ENCODE measurements around the gene SAMD10. TPM values are rescaled to one million over a fixed set of nuclear protein-coding genes. Genes with fewer than 3 reads are reported as not detected.

The SAMD10 gene
- total and polyA plus RNA-seq, 4 experiments from 2014 or later: 7.4 to 13.0 (median 8.6) TPM

GRCh38 chr20:64010711-64011237 is 31.3 kb upstream of the SAMD10 start:
- no peak overlapping the region for H3K27ac ChIP-seq (ENCODE audit: low read depth, low read length)
- H3K9me3 Mint-ChIP-seq: peaks cover 0 to 44% (median 33%) of the 10 kb centered on the region in 8 donors

DNA sequence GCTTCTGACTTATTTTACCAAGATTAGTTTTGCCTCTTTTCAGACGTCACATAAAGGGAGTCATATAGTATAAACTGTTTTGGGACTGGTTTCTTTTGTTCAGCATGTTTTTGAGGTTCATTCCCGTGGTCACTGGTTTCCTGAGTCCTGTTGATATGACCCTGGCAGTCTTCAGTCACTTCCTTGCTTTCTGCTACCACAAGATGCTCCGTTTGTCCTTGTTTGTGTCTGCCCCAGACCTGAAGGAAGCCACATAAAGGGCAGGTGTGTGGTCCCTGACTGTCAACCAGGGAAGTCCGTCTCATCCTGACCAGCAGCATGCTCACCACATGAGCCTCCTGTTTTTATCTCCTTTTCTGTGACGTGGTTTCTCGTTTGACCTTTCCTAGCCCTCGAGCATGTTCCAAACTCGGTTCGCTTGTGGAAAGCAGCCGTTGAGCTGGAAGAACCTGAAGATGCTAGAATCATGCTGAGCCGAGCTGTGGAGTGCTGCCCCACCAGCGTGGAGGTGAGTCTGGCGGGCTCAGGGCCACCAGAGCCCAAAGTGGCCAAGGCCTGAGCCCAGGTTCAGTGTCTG is 30.5 kb upstream of the SAMD10 start:
- H3K27me3 Mint-ChIP-seq: no peaks in the 10 kb centered on the region
- H3K4me1 Mint-ChIP-seq: peaks cover 6 to 47% (median 26%) of the 10 kb centered on the region in 4 donors
- no peak for DNase-seq
- peaks cover 56% of the 10 kb centered on the region for H3K36me3 ChIP-seq (ENCODE audit: insufficient read depth, low read length)
- H3K36me3 Mint-ChIP-seq: peaks cover 49 to 66% of the 10 kb centered on the region in 2 donors
- peak overlapping the region in 3 of 8 donors; percentile 25 to 33 (median 31) for H3K4me3 Mint-ChIP-seq
- peak overlapping the region in 1 of 7 donors; percentile 61 for H3K27ac Mint-ChIP-seq
- intact Hi-C loops (cut with micrococcal nuclease): no loop called here
- H3K9me3 Mint-ChIP-seq: peaks cover 0 to 39% (median 29%) of the 10 kb centered on the region in 8 donors
- H3K4me3 ChIP-seq (ENCODE audit: low read length in 2 of 2): no peak overlapping the region
- POLR2A ChIA-PET (ENCODE audit: partially characterized antibody): interaction anchor here (0.6 to 2.0 kb wide), 3 partner anchors 19 to 29 kb away, joined by 3 to 5 read pairs (median 4); no protein-coding TSS in a partner anchor
- H3K4me1 ChIP-seq (ENCODE audit: insufficient read depth, low read length): peaks cover 39% of the 10 kb centered on the region
- H3K9me3 ChIP-seq (ENCODE audit: control insufficient read depth in 1 of 2, low read length in 2 of 2): peaks cover 11 to 16% of the 10 kb centered on the region in 2 donors
- H3K27me3 ChIP-seq (ENCODE audit: insufficient read depth, low read length): no peaks in the 10 kb centered on the region
- H3K27ac ChIP-seq (ENCODE audit: low read depth, low read length): no peak overlapping the region
- CTCF ChIA-PET (ENCODE audit: partially characterized antibody): no interaction called here

More at GRCh38 chr20:64010711-64011237, 31.3 kb upstream of the SAMD10 start:
- Histone ChIP-seq H3K4me1 (ENCODE audit: insufficient read depth, low read length) (peaks cover 39% of the 10 kb centered on the region), H3K27me3 (ENCODE audit: insufficient read depth, low read length) (no peaks in the 10 kb centered on the region), H3K9me3 (ENCODE audit: control insufficient read depth in 1 of 2, low read length in 2 of 2) (peaks cover 11 to 16% of the 10 kb centered on the region in 2 donors), H3K36me3 (ENCODE audit: insufficient read depth, low read length) (peaks cover 56% of the 10 kb centered on the region), H3K4me3 (ENCODE audit: low read length in 2 of 2) (peak overlapping the region; percentile 38 to 60)
- Mint-ChIP-seq H3K4me1 (peaks cover 6 to 40% (median 24%) of the 10 kb centered on the region in 4 donors), H3K4me3 (peak overlapping the region in 2 of 8 donors; percentile 31 to 44), H3K27ac (peak overlapping the region in 4 of 7 donors; percentile 4 to 55 (median 42)), H3K36me3 (peaks cover 49 to 66% of the 10 kb centered on the region in 2 donors), H3K27me3 (no peaks in the 10 kb centered on the region)
- DNase-seq: no peak
- CTCF ChIA-PET (ENCODE audit: partially characterized antibody): no interaction called here
- intact Hi-C loops (cut with micrococcal nuclease): no loop called here
- POLR2A ChIA-PET (ENCODE audit: partially characterized antibody): interaction anchor here (1.0 to 2.0 kb wide), 3 partner anchors 28 to 30 kb away, joined by 3 to 5 read pairs (median 4); no protein-coding TSS in a partner anchor

- ChIA-PET POLR2A (ENCODE audit: partially characterized antibody) (interaction anchor here (1.2 kb wide), 1 partner anchor 26 kb away, joined by 4 read pairs; the partner anchor contains the start of gene PRPF6), CTCF (ENCODE audit: partially characterized antibody) (interaction anchor here (1.4 kb wide), 1 partner anchor 32 kb away, joined by 4 read pairs; no protein-coding TSS in a partner anchor)
- Histone ChIP-seq H3K27ac (ENCODE audit: low read depth, low read length) (no peak overlapping the region), H3K36me3 (ENCODE audit: insufficient read depth, low read length) (peaks cover 67% of the 10 kb centered on the region), H3K9me3 (ENCODE audit: control insufficient read depth in 1 of 2, low read length in 2 of 2) (peaks cover 11 to 16% of the 10 kb centered on the region in 2 donors), H3K4me1 (ENCODE audit: insufficient read depth, low read length) (peaks cover 22% of the 10 kb centered on the region), H3K4me3 (ENCODE audit: low read length in 2 of 2) (no peak overlapping the region), H3K27me3 (ENCODE audit: insufficient read depth, low read length) (no peaks in the 10 kb centered on the region)
- Mint-ChIP-seq H3K4me1 (peaks cover 5 to 33% (median 21%) of the 10 kb centered on the region in 4 donors), H3K36me3 (peaks cover 58 to 59% of the 10 kb centered on the region in 2 donors), H3K27me3 (no peaks in the 10 kb centered on the region), H3K9me3 (peaks cover 0 to 35% (median 25%) of the 10 kb centered on the region in 8 donors), H3K27ac (no peak overlapping the region), H3K4me3 (no peak overlapping the region)
- no peak for DNase-seq
- intact Hi-C loops (cut with micrococcal nuclease): no loop called here
Observed at GRCh38 chr20:64006902-64007301, 27.5 kb upstream of the SAMD10 start.

DNA sequence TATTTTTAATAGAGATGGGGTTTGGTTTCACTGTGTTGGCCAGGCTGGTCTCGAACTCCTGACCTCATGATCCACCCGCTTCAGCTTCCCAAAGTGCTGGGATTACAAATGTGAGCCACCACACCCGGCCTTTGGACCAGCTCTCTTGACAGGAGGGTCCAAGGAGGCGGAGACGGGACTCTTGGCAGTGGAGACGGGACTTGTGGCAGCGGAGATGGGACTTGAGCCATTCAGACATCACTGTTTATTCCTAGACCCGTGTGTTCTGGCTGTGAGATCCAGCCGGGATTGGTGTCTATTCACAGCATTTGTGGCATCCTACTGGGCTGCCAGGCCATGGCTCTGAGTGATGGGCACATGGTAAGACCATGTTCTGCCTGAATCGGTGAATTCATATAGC is 27.0 kb upstream of the SAMD10 start:
- POLR2A ChIA-PET (ENCODE audit: partially characterized antibody): interaction anchor here (1.2 kb wide), 1 partner anchor 26 kb away, joined by 4 read pairs; the partner anchor contains the start of gene PRPF6
- H3K27me3 Mint-ChIP-seq: no peaks in the 10 kb centered on the region
- Histone ChIP-seq H3K9me3 (ENCODE audit: control insufficient read depth in 1 of 2, low read length in 2 of 2) (peaks cover 10 to 15% of the 10 kb centered on the region in 2 donors), H3K27me3 (ENCODE audit: insufficient read depth, low read length) (no peaks in the 10 kb centered on the region), H3K4me1 (ENCODE audit: insufficient read depth, low read length) (peaks cover 20% of the 10 kb centered on the region), H3K4me3 (ENCODE audit: low read length in 2 of 2) (no peak overlapping the region), H3K27ac (ENCODE audit: low read depth, low read length) (no peak overlapping the region), H3K36me3 (ENCODE audit: insufficient read depth, low read length) (peaks cover 69% of the 10 kb centered on the region)
- H3K27ac Mint-ChIP-seq: no peak overlapping the region
- H3K4me3 Mint-ChIP-seq: no peak overlapping the region
- intact Hi-C loops (cut with micrococcal nuclease): no loop called here
- DNase-seq: no peak
- peaks cover 0 to 34% (median 24%) of the 10 kb centered on the region in 8 donors for H3K9me3 Mint-ChIP-seq
- H3K4me1 Mint-ChIP-seq: peaks cover 5 to 35% (median 19%) of the 10 kb centered on the region in 4 donors
- peaks cover 61 to 62% of the 10 kb centered on the region in 2 donors for H3K36me3 Mint-ChIP-seq
- CTCF ChIA-PET (ENCODE audit: partially characterized antibody): interaction anchor here (1.4 kb wide), 1 partner anchor 32 kb away, joined by 4 read pairs; no protein-coding TSS in a partner anchor

DNA sequence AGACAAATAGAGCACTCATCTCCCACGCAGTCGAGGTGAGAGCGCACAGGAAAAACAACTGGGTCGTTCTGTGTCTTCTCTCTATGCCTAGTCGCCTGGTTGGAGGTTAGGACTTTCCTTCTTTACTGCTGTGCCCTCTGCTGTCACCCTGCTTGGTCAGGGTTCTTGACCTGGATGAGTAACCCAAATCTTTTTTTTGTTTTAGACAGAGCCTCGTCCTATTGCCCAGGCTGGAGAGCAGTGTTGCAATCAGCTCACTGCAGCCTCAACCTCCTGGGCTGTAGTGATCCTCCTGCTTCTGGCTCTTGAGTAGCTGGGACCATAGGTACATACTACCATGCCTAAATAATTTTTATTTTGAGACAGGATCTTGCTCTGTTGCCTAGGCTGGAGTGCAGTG is 26.0 kb upstream of the SAMD10 start:
- ChIA-PET POLR2A (ENCODE audit: partially characterized antibody) (no interaction called here), CTCF (ENCODE audit: partially characterized antibody) (no interaction called here)
- H3K27ac Mint-ChIP-seq: peak overlapping the region in 1 of 7 donors; percentile 17
- peaks cover 57 to 58% of the 10 kb centered on the region in 2 donors for H3K36me3 Mint-ChIP-seq
- DNase-seq: no peak
- no peak overlapping the region for H3K27ac ChIP-seq (ENCODE audit: low read depth, low read length)
- peaks cover 4 to 26% (median 14%) of the 10 kb centered on the region in 4 donors for H3K4me1 Mint-ChIP-seq
- H3K27me3 Mint-ChIP-seq: no peaks in the 10 kb centered on the region
- peaks cover 0 to 8% of the 10 kb centered on the region in 2 donors for H3K9me3 ChIP-seq (ENCODE audit: control insufficient read depth in 1 of 2, low read length in 2 of 2)
- H3K36me3 ChIP-seq (ENCODE audit: insufficient read depth, low read length): peaks cover 68% of the 10 kb centered on the region
- intact Hi-C loops (cut with micrococcal nuclease): no loop called here
- H3K4me3 Mint-ChIP-seq: no peak overlapping the region
- peaks cover 10% of the 10 kb centered on the region for H3K4me1 ChIP-seq (ENCODE audit: insufficient read depth, low read length)
- H3K9me3 Mint-ChIP-seq: peaks cover 0 to 26% (median 19%) of the 10 kb centered on the region in 8 donors
- H3K27me3 ChIP-seq (ENCODE audit: insufficient read depth, low read length): no peaks in the 10 kb centered on the region
- H3K4me3 ChIP-seq (ENCODE audit: low read length in 2 of 2): no peak overlapping the region

DNA sequence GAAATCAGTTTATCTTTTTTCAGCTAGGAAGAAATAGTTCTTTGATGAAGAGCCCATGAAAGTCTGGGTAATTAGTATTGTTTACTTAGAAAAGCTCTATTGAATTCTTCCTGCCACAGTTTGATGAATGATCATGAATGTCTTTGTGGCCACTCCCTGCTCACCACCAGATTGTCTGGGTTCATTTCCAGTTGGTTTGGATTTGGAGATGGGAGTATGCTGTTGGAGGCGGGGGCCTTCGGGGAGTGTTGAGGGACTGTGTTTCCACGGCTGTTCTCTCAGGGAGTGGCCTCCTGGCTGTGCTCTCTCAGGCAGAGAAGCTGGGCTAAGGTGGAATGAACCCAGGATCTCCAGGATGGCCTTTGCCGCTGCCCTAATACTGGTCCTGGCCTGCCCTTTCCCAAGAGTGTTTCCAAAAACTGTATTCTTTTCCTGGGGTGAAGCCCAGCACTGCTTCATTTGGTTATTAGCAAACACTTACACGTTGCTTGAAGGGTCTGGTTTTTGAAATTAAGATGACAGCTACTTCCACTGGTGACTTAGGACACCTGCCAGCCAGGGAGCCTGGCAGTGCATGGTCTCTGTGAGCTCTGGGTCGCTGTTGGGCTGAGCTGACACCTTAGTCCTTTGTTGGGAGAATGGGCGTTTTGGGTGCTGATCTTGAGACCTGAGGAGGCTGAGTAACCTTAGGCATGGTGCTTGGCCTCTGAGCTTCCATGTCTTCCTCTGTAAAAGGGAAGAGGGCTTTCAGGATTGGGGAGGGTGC is 24.7 kb upstream of the SAMD10 start:
- Mint-ChIP-seq H3K4me3 (no peak overlapping the region), H3K36me3 (peaks cover 52 to 56% of the 10 kb centered on the region in 2 donors), H3K27me3 (no peaks in the 10 kb centered on the region), H3K4me1 (peaks cover 1 to 15% (median 8%) of the 10 kb centered on the region in 4 donors), H3K27ac (no peak overlapping the region), H3K9me3 (peaks cover 0 to 15% (median 11%) of the 10 kb centered on the region in 8 donors)
- Histone ChIP-seq H3K27me3 (ENCODE audit: insufficient read depth, low read length) (no peaks in the 10 kb centered on the region), H3K36me3 (ENCODE audit: insufficient read depth, low read length) (peaks cover 74% of the 10 kb centered on the region), H3K4me1 (ENCODE audit: insufficient read depth, low read length) (no peaks in the 10 kb centered on the region), H3K4me3 (ENCODE audit: low read length in 2 of 2) (no peak overlapping the region), H3K27ac (ENCODE audit: low read depth, low read length) (no peak overlapping the region), H3K9me3 (ENCODE audit: control insufficient read depth in 1 of 2, low read length in 2 of 2) (peaks cover 0 to 8% of the 10 kb centered on the region in 2 donors)
- ChIA-PET CTCF (ENCODE audit: partially characterized antibody) (interaction anchor here (2.2 kb wide), 1 partner anchor 35 kb away, joined by 8 read pairs; no protein-coding TSS in a partner anchor), POLR2A (ENCODE audit: partially characterized antibody) (interaction anchor here (0.6 to 1.8 kb wide), 2 partner anchors 34 to 282 kb away, joined by 4 to 6 read pairs; no protein-coding TSS in a partner anchor)
- intact Hi-C loops (cut with micrococcal nuclease): no loop called here
- no peak for DNase-seq

All from CD4-positive, alpha-beta memory T cell (primary cell).